C4-2B (cell line): ENCODE results near the gene DKC1.

Experiments
- ZFX ChIP-seq: fragments of 450-650 bp; IDR thresholded peaks from 2 replicates; pipeline ENCODE4 v1.6.1; 2017
- TF ChIP-seq, protein P1 (sequence below): fragments of 450-650 bp; conservative IDR thresholded peaks from 2 replicates; pipeline ENCODE4 v1.5.1; 2017; ENCODE audit warnings: mild to moderate bottlenecking

DNA sequence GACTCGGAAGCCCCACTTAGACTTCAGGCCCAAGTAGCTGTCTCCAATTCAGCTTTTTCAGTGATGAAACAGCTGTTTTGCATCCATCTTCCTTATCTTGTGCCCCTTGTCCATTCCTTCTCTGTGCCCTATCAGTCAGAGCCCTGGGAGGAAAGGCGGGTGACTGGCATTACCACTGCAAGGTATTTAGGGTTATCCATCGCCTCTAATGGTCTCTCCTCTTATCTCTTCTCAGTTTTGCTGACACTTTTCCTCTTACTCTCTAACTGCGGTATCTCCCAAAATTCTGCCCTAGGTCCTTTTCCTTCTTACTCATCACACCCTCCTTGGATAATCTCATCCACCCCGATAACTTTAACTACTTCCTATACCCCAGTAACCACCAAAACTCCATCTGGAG, 25.5 kb upstream of the DKC1 start:
- TF ChIP-seq, protein P1, sequence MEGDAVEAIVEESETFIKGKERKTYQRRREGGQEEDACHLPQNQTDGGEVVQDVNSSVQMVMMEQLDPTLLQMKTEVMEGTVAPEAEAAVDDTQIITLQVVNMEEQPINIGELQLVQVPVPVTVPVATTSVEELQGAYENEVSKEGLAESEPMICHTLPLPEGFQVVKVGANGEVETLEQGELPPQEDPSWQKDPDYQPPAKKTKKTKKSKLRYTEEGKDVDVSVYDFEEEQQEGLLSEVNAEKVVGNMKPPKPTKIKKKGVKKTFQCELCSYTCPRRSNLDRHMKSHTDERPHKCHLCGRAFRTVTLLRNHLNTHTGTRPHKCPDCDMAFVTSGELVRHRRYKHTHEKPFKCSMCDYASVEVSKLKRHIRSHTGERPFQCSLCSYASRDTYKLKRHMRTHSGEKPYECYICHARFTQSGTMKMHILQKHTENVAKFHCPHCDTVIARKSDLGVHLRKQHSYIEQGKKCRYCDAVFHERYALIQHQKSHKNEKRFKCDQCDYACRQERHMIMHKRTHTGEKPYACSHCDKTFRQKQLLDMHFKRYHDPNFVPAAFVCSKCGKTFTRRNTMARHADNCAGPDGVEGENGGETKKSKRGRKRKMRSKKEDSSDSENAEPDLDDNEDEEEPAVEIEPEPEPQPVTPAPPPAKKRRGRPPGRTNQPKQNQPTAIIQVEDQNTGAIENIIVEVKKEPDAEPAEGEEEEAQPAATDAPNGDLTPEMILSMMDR, result no peak
- no peak for TF ChIP-seq ZFX
